HEK293 (cell line): ENCODE measurements around the gene HEPACAM2.

Source experiments
- CTCF ChIA-PET: fragments of 350-600 bp; formaldehyde crosslinking; extraction: SDS; loops from one replicate; lab custom pipeline; 2021; ENCODE audit warnings: antibody characterized with exemption; lab: Yijun Ruan, JAX
- POLR2A ChIA-PET: fragments of 300-600 bp; formaldehyde crosslinking; extraction: SDS; loops from one replicate; lab custom pipeline; 2020; ENCODE audit warnings: antibody characterized with exemption, inconsistent platforms; lab: Yijun Ruan, JAX
- H3K27ac ChIP-seq: fragments of 200-500 bp; sonication (Bioruptor generic); 2 replicates; pipeline ENCODE4 v1.5.1; 2014; ENCODE audit warnings: low read depth, low read length, control low read depth, inconsistent platforms; ENCODE audit errors: extremely low read depth
- H3K36me3 ChIP-seq, 2 experiments: fragments of 200-500 bp in 1 of 2; sonication (Bioruptor generic) in 1 of 2; 1 replicate in 1 of 2; 2 replicates in 1 of 2; pipeline ENCODE4 v1.5.1; 2014 to 2017; ENCODE audit warnings: inconsistent platforms in 2 of 2, low read length in 2 of 2; ENCODE audit not compliant: control insufficient read depth in 2 of 2, insufficient read depth in 1 of 2
- H3K4me1 ChIP-seq: fragments of 200-500 bp; sonication (Bioruptor generic); 2 replicates; pipeline ENCODE4 v1.5.1; 2014; ENCODE audit warnings: mild to moderate bottlenecking, low read length, inconsistent platforms; ENCODE audit not compliant: control insufficient read depth, insufficient read depth
- H3K4me3 ChIP-seq: 2 replicates; pipeline ENCODE4 v1.5.1; 2011; ENCODE audit warnings: low read depth, mild to moderate bottlenecking, control low read depth, low read length, moderate library complexity
- H3K9me3 ChIP-seq: fragments of 200-500 bp; sonication (Bioruptor generic); 2 replicates; pipeline ENCODE4 v1.5.1; 2014; ENCODE audit warnings: low read depth, low read length, inconsistent platforms; ENCODE audit not compliant: control insufficient read depth, insufficient read depth
- BCL11A ChIP-seq: fragments of 450-650 bp; formaldehyde crosslinking; IDR thresholded peaks from 2 replicates; pipeline ENCODE4 v1.5.1; 2016; ENCODE audit warnings: low read depth, missing biosample characterization, missing genetic modification characterization
- HIC1 ChIP-seq: fragments of 450-650 bp; formaldehyde crosslinking; IDR thresholded peaks from 2 replicates; pipeline ENCODE4 v1.5.1; 2016; ENCODE audit warnings: missing biosample characterization, missing genetic modification characterization
- PATZ1 ChIP-seq: fragments of 450-650 bp; formaldehyde crosslinking; IDR thresholded peaks from 2 replicates; pipeline ENCODE4 v1.5.1; 2016; ENCODE audit warnings: missing biosample characterization, missing genetic modification characterization
- PRDM1 ChIP-seq: fragments of 450-650 bp; formaldehyde crosslinking; IDR thresholded peaks from 2 replicates; pipeline ENCODE4; 2016; ENCODE audit warnings: missing biosample characterization, missing genetic modification characterization
- SALL2 ChIP-seq: fragments of 450-650 bp; formaldehyde crosslinking; IDR thresholded peaks from 2 replicates; pipeline ENCODE4 v1.5.0; 2017; ENCODE audit warnings: missing biosample characterization, mild to moderate bottlenecking, missing genetic modification characterization, borderline replicate concordance
- ZBTB10 ChIP-seq: fragments of 450-650 bp; formaldehyde crosslinking; IDR thresholded peaks from 2 replicates; pipeline ENCODE4 v1.5.1; 2016; ENCODE audit warnings: missing biosample characterization, missing genetic modification characterization
- ZNF19 ChIP-seq: fragments of 450-650 bp; formaldehyde crosslinking; IDR thresholded peaks from 2 replicates; pipeline ENCODE4; 2016; ENCODE audit warnings: missing biosample characterization, missing genetic modification characterization, low read depth
- ZNF221 ChIP-seq: fragments of 450-650 bp; formaldehyde crosslinking; IDR thresholded peaks from 2 replicates; pipeline ENCODE4 v1.5.1; 2017; ENCODE audit warnings: missing biosample characterization, missing genetic modification characterization, borderline replicate concordance
- ZNF239 ChIP-seq: fragments of 450-650 bp; formaldehyde crosslinking; IDR thresholded peaks from 2 replicates; pipeline ENCODE4 v1.5.1; 2016; ENCODE audit warnings: missing biosample characterization, missing genetic modification characterization
- ZNF274 ChIP-seq, 2 experiments: fragments of 200-500 bp in 1 of 2; fragments of 450-650 bp in 1 of 2; sonication (Bioruptor generic) in 1 of 2; formaldehyde crosslinking in 1 of 2; IDR thresholded peaks; 2 replicates each; pipeline versions ENCODE4 v1.5.1 to v1.6.1; 2014 to 2016; ENCODE audit warnings: borderline replicate concordance in 1 of 2, inconsistent platforms in 1 of 2, low read length in 1 of 2, missing biosample characterization in 1 of 2, missing genetic modification characterization in 1 of 2
- ZNF280C ChIP-seq: fragments of 450-650 bp; formaldehyde crosslinking; IDR thresholded peaks from 2 replicates; pipeline ENCODE4 v1.5.1; 2016; ENCODE audit warnings: missing biosample characterization, missing genetic modification characterization
- ZNF292 ChIP-seq: fragments of 450-650 bp; formaldehyde crosslinking; IDR thresholded peaks from 2 replicates; pipeline ENCODE4 v1.5.1; 2016; ENCODE audit warnings: low read depth, missing biosample characterization, missing genetic modification characterization, borderline replicate concordance
- ZNF324 ChIP-seq: fragments of 450-650 bp; formaldehyde crosslinking; IDR thresholded peaks from 2 replicates; pipeline ENCODE4 v1.5.1; 2016; ENCODE audit warnings: missing biosample characterization, missing genetic modification characterization
- ZNF530 ChIP-seq: fragments of 450-650 bp; formaldehyde crosslinking; IDR thresholded peaks from 2 replicates; pipeline ENCODE4 v1.5.1; 2016; ENCODE audit warnings: low read depth, missing biosample characterization, missing genetic modification characterization
- ZNF555 ChIP-seq: fragments of 450-650 bp; formaldehyde crosslinking; conservative IDR thresholded peaks from 2 replicates; pipeline ENCODE4 v1.5.1; 2017; ENCODE audit warnings: missing biosample characterization, mild to moderate bottlenecking, missing genetic modification characterization, inconsistent platforms
- ZNF580 ChIP-seq: fragments of 450-650 bp; formaldehyde crosslinking; IDR thresholded peaks from 2 replicates; pipeline ENCODE4 v1.5.1; 2016; ENCODE audit warnings: missing biosample characterization, missing genetic modification characterization
- ZNF600 ChIP-seq: fragments of 450-650 bp; formaldehyde crosslinking; IDR thresholded peaks from 2 replicates; pipeline ENCODE4 v1.5.1; 2016; ENCODE audit warnings: missing biosample characterization, missing genetic modification characterization
- ZNF658 ChIP-seq: fragments of 450-650 bp; formaldehyde crosslinking; IDR thresholded peaks from 2 replicates; pipeline ENCODE4; 2016; ENCODE audit warnings: missing biosample characterization, missing genetic modification characterization
- ZNF701 ChIP-seq: fragments of 450-650 bp; formaldehyde crosslinking; IDR thresholded peaks from 2 replicates; pipeline ENCODE4 v1.5.1; 2016; ENCODE audit warnings: missing biosample characterization, missing genetic modification characterization
- ZNF76 ChIP-seq: fragments of 450-650 bp; formaldehyde crosslinking; IDR thresholded peaks from 2 replicates; pipeline ENCODE4; 2016; ENCODE audit warnings: low read depth, missing biosample characterization, missing genetic modification characterization, borderline replicate concordance
- ZNF830 ChIP-seq: fragments of 450-650 bp; IDR thresholded peaks from 2 replicates; pipeline ENCODE4 v1.5.0; 2018; ENCODE audit warnings: missing biosample characterization, missing genetic modification characterization, low read depth, mild to moderate bottlenecking, moderate library complexity
- ZNF837 ChIP-seq: fragments of 450-650 bp; formaldehyde crosslinking; IDR thresholded peaks from 2 replicates; pipeline ENCODE4 v1.5.1; 2016; ENCODE audit warnings: missing biosample characterization, missing genetic modification characterization

Gene HEPACAM2

GRCh38 chr7:93142127-93142526, 84.1 kb downstream of the HEPACAM2 start:
- H3K4me1 ChIP-seq = no peaks in the 10 kb centered on the region
- CTCF ChIA-PET = interaction anchor here (1.8 kb wide), 1 partner anchor 409 kb away, joined by 5 read pairs; no protein-coding TSS in a partner anchor
- H3K27ac ChIP-seq = no peak overlapping the region
- no peaks in the 10 kb centered on the region for H3K9me3 ChIP-seq
- H3K36me3 ChIP-seq = no peaks in the 10 kb centered on the region
- no peak for TF ChIP-seq ZNF658 (tag by site-specific recombination)
- no peak for TF ChIP-seq ZNF76 (tag by site-specific recombination)
- TF ChIP-seq HIC1 (tag by site-specific recombination) = no peak
- no peak for TF ChIP-seq ZNF19 (tag by site-specific recombination)
- no peak for TF ChIP-seq SALL2 (tag by site-specific recombination)
- TF ChIP-seq ZNF280C (tag by site-specific recombination) = no peak
- TF ChIP-seq ZNF701 (tag by site-specific recombination) = no peak
- TF ChIP-seq ZNF837 = no peak
- no peak for TF ChIP-seq ZNF239 (tag by site-specific recombination)
- no peak for TF ChIP-seq ZBTB10 (tag by site-specific recombination)
- TF ChIP-seq PATZ1 (tag by site-specific recombination) = no peak
- TF ChIP-seq ZNF221 (tag by site-specific recombination) = no peak
- no peak overlapping the region for H3K4me3 ChIP-seq
- POLR2A ChIA-PET = no interaction called here

- H3K4me1 ChIP-seq = no peaks in the 10 kb centered on the region
Measured at GRCh38 chr7:93140582-93141191, 85.6 kb downstream of the HEPACAM2 start.

More at GRCh38 chr7:93140582-93141191, 85.6 kb downstream of the HEPACAM2 start:
- POLR2A ChIA-PET = no interaction called here
- Histone ChIP-seq H3K27ac (no peak overlapping the region), H3K4me3 (no peak overlapping the region), H3K36me3 (no peaks in the 10 kb centered on the region), H3K9me3 (no peaks in the 10 kb centered on the region)
- TF ChIP-seq PRDM1 (tag by site-specific recombination) (no peak), BCL11A (tag by site-specific recombination) (no peak), ZNF580 (tag by site-specific recombination) (no peak), ZNF324 (tag by site-specific recombination) (no peak), ZNF274 (IDR thresholded peaks at IDR 0.05; ENCODE audit: low read length) (no peak), ZNF274 (tag by site-specific recombination; IDR thresholded peaks at IDR 0.05; ENCODE audit: borderline replicate concordance) (no peak), ZNF830 (tag by site-specific recombination) (no peak), ZNF555 (tag by site-specific recombination) (no peak), ZNF600 (tag by site-specific recombination) (no peak), ZNF280C (tag by site-specific recombination) (no peak), ZNF530 (tag by site-specific recombination) (no peak), ZNF292 (no peak)
- CTCF ChIA-PET = no interaction called here
